ENCODE measurements around the gene OR52E2.

The OR52E2 gene

GRCh38 chr11:5011254-5011653 is 48.2 kb downstream of the OR52E2 start:
- DNase-seq (ENCODE audit: low read depth in 2 of 2), result no peak
